ENCODE data around the gene COL6A1.
"Not testable (repeated sequence)": the region's sequence is repeated elsewhere in the genome, so short reads cannot be mapped to it uniquely, and the experiment has no call there.

DNA sequence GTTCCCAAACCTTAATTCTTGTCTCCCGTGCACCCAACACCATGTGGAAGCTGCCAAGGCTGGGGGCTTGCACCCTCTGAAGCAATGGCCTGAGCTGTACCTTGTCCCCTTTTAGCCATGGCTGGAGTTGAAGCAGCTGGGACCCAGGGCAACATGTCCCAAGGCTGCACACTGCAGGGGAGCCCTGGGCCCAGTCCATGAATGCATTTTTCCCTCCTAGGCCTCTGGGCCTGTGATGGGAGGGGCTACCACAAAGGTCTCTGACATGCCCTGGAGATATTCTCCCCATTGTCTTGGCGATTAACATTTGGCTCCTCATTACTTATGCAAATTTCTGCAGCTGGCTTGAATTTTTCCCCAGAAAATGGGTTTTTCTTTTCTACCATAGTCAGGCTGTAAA, 20.2 kb upstream of the COL6A1 start:
- TF ChIP-seq YY1 (IDR thresholded peaks at IDR 0.05; ENCODE audit: insufficient read depth, insufficient read length); SUZ12 (IDR thresholded peaks at IDR 0.05; ENCODE audit: extremely low read depth, insufficient read depth, insufficient read length); ZNF274 (IDR thresholded peaks at IDR 0.05; ENCODE audit: low read depth, low read length): not testable (repeated sequence)
